ENCODE data around the gene ATP13A4.

The ATP13A4 gene

DNA sequence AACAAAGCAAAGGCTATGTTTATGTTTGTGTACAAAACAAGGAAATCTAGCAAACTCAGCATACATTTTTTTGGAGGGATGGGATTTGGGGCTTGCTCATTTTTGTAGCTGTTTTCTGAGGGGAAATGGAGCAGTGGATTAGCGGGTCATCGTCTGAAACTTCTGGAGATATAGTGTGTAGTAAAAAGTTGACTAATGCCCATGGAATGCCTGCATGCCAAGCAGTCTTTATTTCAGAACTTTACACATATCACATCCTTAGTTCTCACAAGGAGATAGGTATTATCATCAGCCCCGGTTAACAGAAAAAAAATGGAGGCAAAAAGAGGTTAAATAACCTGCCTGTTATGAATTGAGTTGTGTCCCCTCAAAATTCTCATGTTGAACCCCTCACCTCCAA, 47.1 kb downstream of the ATP13A4 start:
- ATAC-seq (replicated peaks; ENCODE audit: extremely low read depth, poor library complexity, severe bottlenecking) (no peak), DNase-seq (ENCODE audit: low spot score in 2 of 2) (no peak)
- H3K4me1 Mint-ChIP-seq = no peaks in the 10 kb centered on the region
- no peaks in the 10 kb centered on the region for H3K36me3 Mint-ChIP-seq (ENCODE audit: insufficient read depth)
- H3K27me3 Mint-ChIP-seq = no peaks in the 10 kb centered on the region
- H3K4me3 Mint-ChIP-seq = no peak overlapping the region
- no peaks in the 10 kb centered on the region for H3K9me3 Mint-ChIP-seq
- H3K27ac Mint-ChIP-seq (ENCODE audit: low read depth) = no peak overlapping the region

DNA sequence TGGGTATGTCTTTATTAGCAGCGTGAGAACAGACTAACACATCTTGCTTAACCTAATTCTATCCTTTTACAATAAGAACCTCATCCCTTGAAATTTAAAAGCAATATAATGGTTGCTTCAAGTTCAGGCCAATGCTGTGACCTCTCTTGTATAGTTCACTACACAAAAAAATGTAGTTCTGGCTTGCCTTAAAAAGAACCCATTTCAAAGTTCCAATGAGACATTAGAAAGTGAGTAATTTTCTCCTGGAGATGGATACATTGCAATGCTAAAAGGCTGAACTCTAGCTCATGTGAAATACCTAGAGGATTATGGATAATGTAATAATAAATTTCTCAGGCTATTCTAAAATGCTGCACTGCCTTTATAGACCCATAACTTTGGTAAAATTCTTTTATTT, 47.8 kb downstream of the ATP13A4 start:
- ATAC-seq (replicated peaks; ENCODE audit: extremely low read depth, poor library complexity, severe bottlenecking) (no peak), DNase-seq (ENCODE audit: low spot score in 2 of 2) (no peak)
- Mint-ChIP-seq H3K4me3 (no peak overlapping the region), H3K4me1 (no peaks in the 10 kb centered on the region), H3K36me3 (ENCODE audit: insufficient read depth) (no peaks in the 10 kb centered on the region), H3K27me3 (no peaks in the 10 kb centered on the region), H3K9me3 (no peaks in the 10 kb centered on the region), H3K27ac (ENCODE audit: low read depth) (no peak overlapping the region)

DNA sequence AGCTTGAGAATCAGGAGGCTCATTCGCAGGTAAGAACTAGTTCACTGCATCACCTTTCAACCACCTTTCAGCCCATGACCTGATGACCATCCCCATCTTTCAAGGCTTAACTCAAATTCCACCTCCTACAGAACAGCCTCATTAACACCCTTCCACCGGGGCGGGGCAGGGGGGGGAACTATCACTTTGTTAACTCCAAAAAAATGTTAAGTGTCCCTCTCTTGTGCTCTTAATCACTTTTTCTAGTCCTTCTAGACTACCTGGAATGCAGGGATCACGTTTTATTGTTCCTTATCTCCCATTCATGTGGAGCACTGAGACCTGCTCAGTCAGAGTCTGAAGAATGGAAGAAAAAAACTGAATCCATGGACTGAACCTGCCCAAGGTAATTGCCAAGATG, 51.8 kb downstream of the ATP13A4 start:
- ATAC-seq (replicated peaks; ENCODE audit: extremely low read depth, poor library complexity, severe bottlenecking) (no peak), DNase-seq (ENCODE audit: low spot score in 2 of 2) (no peak)
- H3K9me3 Mint-ChIP-seq = no peaks in the 10 kb centered on the region
- H3K27ac Mint-ChIP-seq (ENCODE audit: low read depth) = no peak overlapping the region
- no peaks in the 10 kb centered on the region for H3K36me3 Mint-ChIP-seq (ENCODE audit: insufficient read depth)
- H3K4me1 Mint-ChIP-seq = no peaks in the 10 kb centered on the region
- H3K27me3 Mint-ChIP-seq = no peaks in the 10 kb centered on the region
- no peak overlapping the region for H3K4me3 Mint-ChIP-seq

DNA sequence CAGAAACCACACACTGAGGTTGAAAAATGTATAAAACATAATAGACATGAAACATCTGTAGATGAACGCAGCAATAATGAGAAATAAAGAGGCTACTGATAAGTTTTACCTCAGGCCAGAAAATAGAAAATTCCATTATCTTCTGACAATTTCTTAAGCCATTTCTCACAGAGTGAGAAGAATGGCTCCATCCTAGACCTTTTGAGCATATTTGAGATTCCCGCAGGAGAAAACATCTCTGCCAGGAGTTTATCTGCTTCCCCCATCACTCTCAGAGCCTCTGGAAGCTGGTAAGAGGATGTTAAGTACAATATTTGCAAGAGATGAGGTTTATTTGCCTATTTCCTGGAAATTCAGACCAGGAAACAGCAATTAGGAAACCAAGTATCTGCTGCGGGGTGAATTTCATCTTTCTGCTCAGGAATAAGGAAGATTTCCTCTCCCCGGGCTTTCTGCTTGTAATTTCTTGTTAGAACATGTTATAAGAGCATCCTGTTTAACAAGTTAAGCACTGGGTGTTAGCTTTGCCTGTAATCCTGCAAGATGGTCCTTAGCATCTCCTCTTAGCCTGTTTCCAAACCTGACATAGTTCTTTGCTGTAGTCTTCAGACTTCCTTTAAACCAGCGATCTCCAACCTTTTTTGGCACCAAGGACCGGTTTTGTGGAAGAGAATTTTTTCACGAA, 54.8 kb downstream of the ATP13A4 start:
- no peaks in the 10 kb centered on the region for H3K4me1 Mint-ChIP-seq
- no peak for ATAC-seq (replicated peaks; ENCODE audit: extremely low read depth, poor library complexity, severe bottlenecking)
- no peaks in the 10 kb centered on the region for H3K36me3 Mint-ChIP-seq (ENCODE audit: insufficient read depth)
- no peak overlapping the region for H3K27ac Mint-ChIP-seq (ENCODE audit: low read depth)
- H3K9me3 Mint-ChIP-seq = no peaks in the 10 kb centered on the region
- no peak overlapping the region for H3K4me3 Mint-ChIP-seq
- no peak for DNase-seq (ENCODE audit: low spot score in 2 of 2)
- no peaks in the 10 kb centered on the region for H3K27me3 Mint-ChIP-seq

DNA sequence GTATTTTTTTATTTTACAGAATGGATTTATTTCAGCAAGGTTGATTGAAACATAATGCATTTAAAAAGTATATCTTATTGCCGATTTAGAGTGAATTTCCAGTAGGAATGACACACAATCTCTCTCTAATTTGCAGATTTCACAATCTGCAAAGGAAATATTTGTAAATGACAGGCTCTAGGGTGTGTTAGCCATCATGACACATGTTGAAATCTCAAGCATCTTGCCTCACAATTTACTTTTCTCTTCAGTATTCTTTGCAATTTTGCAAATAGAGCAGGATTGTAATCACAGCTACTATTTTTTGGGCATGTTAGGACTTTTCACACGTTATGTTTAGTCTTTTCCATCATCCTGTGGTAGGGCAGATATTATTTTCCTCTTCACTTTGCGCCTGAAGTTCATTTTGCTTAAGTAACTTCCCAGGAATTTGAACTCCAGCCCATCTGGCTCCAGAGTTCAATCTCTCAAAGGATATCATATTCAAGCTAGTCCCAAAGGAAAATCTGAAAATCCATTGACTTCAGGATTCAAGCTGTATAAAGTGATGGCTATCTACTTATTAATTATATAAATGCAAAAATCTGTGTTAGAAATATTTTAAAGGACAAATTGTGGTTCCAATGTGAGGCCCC, 55.4 kb downstream of the ATP13A4 start:
- no peaks in the 10 kb centered on the region for H3K9me3 Mint-ChIP-seq
- no peak overlapping the region for H3K27ac Mint-ChIP-seq (ENCODE audit: low read depth)

DNA sequence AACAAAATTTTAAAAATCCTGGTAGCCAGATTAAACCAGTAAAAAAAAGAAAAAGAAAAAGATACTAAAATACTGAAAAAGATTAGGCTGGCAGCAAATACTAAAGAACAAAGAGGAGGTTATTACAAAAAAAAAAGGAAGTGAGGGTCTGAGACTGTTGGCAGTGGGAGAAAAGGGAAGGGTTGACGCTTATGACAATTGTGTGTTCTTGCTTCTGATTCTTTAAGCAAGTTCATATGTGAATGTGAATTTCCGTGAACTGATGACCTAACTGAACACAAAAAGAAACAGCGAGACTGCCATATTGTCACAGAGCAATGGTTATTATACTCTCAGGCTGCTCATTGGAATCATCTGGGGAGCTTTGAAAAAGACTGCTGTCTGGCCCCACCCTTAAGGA, 56.5 kb downstream of the ATP13A4 start:
- DNase-seq (ENCODE audit: low spot score in 2 of 2) (no peak), ATAC-seq (replicated peaks; ENCODE audit: extremely low read depth, poor library complexity, severe bottlenecking) (no peak)
- H3K27ac Mint-ChIP-seq (ENCODE audit: low read depth) = no peak overlapping the region
- H3K4me3 Mint-ChIP-seq = no peak overlapping the region
- no peaks in the 10 kb centered on the region for H3K36me3 Mint-ChIP-seq (ENCODE audit: insufficient read depth)
- H3K27me3 Mint-ChIP-seq = no peaks in the 10 kb centered on the region
- no peaks in the 10 kb centered on the region for H3K4me1 Mint-ChIP-seq
- no peaks in the 10 kb centered on the region for H3K9me3 Mint-ChIP-seq

More for the DNA sequence above, 55.4 kb downstream of the ATP13A4 start:
- Mint-ChIP-seq H3K4me1 (no peaks in the 10 kb centered on the region), H3K36me3 (ENCODE audit: insufficient read depth) (no peaks in the 10 kb centered on the region), H3K27me3 (no peaks in the 10 kb centered on the region), H3K4me3 (no peak overlapping the region)
- no peak for ATAC-seq (replicated peaks; ENCODE audit: extremely low read depth, poor library complexity, severe bottlenecking)
- no peak for DNase-seq (ENCODE audit: low spot score in 2 of 2)

DNA sequence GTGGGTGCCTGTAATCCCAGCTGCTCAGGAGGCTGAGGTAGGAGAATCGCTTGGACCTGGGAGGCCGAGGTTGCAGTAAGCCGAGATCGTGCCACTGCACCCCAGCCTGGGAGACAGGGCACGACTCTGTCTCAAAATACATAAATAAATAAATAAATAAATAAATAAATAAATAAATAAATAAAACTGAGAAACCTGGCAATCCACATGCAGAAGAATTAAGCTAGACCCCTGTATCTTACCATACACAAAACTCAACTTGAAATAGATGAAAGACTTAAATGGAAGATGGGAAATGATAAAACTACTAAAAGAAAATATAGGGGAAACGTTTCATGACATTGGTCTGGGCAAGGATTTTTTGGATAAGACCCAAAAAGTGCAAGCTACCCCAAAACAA, 58.0 kb downstream of the ATP13A4 start:
- DNase-seq (ENCODE audit: low spot score in 2 of 2) = no peak
- Mint-ChIP-seq H3K27me3 (no peaks in the 10 kb centered on the region), H3K9me3 (no peaks in the 10 kb centered on the region), H3K36me3 (ENCODE audit: insufficient read depth) (no peaks in the 10 kb centered on the region), H3K27ac (ENCODE audit: low read depth) (no peak overlapping the region), H3K4me1 (no peaks in the 10 kb centered on the region), H3K4me3 (no peak overlapping the region)
- ATAC-seq (replicated peaks; ENCODE audit: extremely low read depth, poor library complexity, severe bottlenecking) = no peak

DNA sequence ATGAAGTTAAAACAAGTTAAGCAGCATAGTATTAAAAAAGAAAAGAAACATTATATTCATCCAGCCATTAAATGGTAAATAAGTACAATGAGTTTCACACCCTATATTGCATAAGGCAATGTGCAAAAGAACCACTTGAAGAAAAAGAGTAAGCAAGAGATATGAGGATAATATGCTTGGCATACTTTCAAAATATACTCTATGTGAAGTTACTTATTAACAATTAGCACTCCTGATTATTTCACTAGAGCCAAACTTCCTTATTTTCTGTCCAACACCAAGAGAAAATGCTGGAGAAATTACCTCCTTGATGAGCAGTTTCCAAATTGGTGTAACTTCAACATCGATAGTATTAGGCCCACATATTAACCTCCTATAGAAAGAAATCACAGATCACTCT, 63.7 kb downstream of the ATP13A4 start:
- ATAC-seq (replicated peaks; ENCODE audit: extremely low read depth, poor library complexity, severe bottlenecking) = no peak
- Mint-ChIP-seq H3K9me3 (no peaks in the 10 kb centered on the region), H3K27me3 (no peaks in the 10 kb centered on the region), H3K36me3 (ENCODE audit: insufficient read depth) (no peaks in the 10 kb centered on the region), H3K27ac (ENCODE audit: low read depth) (no peak overlapping the region), H3K4me3 (no peak overlapping the region), H3K4me1 (no peaks in the 10 kb centered on the region)
- DNase-seq (ENCODE audit: low spot score in 2 of 2) = no peak

DNA sequence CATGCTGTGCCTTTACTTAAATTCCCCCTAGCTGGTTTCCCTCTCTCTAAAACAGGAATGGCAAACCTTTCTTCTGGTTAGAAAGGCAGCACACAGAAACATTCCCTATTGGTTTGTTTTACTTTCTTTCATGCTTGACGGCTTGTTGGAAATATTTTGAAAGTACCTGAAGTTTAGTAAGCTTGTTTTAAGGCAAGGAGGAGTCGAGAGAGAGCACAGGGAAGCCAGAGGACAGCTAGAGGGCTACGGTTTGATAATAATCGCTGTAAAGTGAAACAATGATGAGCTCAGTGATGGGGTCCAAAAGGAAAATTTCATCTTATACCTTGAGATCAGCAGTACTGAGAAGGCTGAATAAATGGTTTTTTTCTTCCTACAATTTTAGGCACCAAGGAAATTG, 64.1 kb downstream of the ATP13A4 start:
- Mint-ChIP-seq H3K27ac (ENCODE audit: low read depth) (no peak overlapping the region), H3K27me3 (no peaks in the 10 kb centered on the region), H3K36me3 (ENCODE audit: insufficient read depth) (no peaks in the 10 kb centered on the region), H3K4me3 (no peak overlapping the region), H3K9me3 (no peaks in the 10 kb centered on the region), H3K4me1 (no peaks in the 10 kb centered on the region)
- ATAC-seq (replicated peaks; ENCODE audit: extremely low read depth, poor library complexity, severe bottlenecking) (no peak), DNase-seq (ENCODE audit: low spot score in 2 of 2) (no peak)

DNA sequence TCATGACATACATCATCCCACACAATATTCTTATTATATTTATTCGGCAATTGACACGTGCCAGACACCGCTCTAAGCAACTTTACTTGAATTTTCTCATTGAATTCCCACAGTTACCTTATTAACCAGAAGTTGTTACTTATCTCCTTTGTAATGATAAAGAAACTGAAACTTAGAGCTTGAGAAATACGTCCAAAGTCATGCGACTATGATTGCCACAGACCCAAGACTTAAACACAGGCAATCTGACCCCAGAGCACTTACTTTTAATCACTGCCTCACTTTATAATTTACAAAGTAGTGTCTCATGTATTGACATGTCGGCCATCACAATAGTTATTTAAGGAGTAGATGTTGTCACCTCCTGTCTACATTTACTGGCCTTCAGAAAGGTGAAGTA, 64.7 kb downstream of the ATP13A4 start:
- H3K36me3 Mint-ChIP-seq (ENCODE audit: insufficient read depth) = no peaks in the 10 kb centered on the region
- no peaks in the 10 kb centered on the region for H3K9me3 Mint-ChIP-seq
- no peaks in the 10 kb centered on the region for H3K4me1 Mint-ChIP-seq
- no peak overlapping the region for H3K27ac Mint-ChIP-seq (ENCODE audit: low read depth)
- DNase-seq (ENCODE audit: low spot score in 2 of 2) (no peak), ATAC-seq (replicated peaks; ENCODE audit: extremely low read depth, poor library complexity, severe bottlenecking) (no peak)
- no peak overlapping the region for H3K4me3 Mint-ChIP-seq
- no peaks in the 10 kb centered on the region for H3K27me3 Mint-ChIP-seq

DNA sequence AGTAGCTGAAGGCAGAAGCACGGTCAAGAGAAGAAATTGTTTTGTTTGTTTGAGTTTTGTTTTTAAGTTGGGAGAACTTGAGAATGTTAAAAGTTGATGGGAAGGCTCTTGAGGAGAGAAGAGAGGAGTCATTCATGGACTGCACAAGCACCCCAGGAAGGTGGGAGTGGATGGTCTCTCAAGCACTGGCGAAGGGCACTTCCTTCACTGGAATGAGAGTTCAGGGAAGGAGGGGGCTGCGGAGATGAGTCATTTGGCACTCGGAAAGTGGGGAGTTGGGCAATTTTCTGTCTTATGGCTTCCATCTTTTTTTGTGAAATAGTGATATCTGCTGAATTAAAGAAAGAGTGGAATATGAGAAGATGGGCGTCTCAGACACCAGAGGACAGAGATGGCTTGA, 66.0 kb downstream of the ATP13A4 start:
- no peak overlapping the region for H3K4me3 Mint-ChIP-seq
- H3K9me3 Mint-ChIP-seq = no peaks in the 10 kb centered on the region
- H3K27ac Mint-ChIP-seq (ENCODE audit: low read depth) = no peak overlapping the region
- no peaks in the 10 kb centered on the region for H3K4me1 Mint-ChIP-seq
- DNase-seq (ENCODE audit: low spot score in 2 of 2) (no peak), ATAC-seq (replicated peaks; ENCODE audit: extremely low read depth, poor library complexity, severe bottlenecking) (no peak)
- no peaks in the 10 kb centered on the region for H3K27me3 Mint-ChIP-seq
- no peaks in the 10 kb centered on the region for H3K36me3 Mint-ChIP-seq (ENCODE audit: insufficient read depth)

DNA sequence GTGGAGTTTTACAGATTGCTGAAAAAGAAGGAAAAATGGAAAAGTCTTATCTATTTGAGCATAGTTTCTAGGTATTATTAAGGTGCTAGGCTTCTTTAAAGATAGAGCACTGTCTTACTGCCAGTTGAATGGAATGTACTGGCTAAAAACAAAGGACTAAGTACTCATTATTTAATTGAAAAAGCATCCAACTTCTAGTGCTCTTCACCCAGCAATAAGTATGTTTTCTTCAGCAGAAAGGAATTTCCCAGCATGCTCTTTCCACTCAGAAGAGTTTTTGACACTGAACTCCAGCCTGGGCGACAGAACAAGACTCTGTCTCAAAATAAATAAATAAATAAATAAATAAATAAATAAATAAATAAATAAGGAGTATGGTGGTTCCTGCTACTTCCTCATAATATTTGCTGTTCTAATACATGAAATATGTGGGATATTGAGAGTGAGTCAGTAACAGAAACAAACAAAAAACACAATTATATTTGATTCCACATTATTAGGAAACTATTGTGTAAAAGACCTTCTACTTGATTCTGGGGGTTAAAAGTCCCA, 70.6 kb downstream of the ATP13A4 start:
- H3K9me3 Mint-ChIP-seq = no peaks in the 10 kb centered on the region
- no peak for DNase-seq (ENCODE audit: low spot score in 2 of 2)
- H3K4me1 Mint-ChIP-seq = no peaks in the 10 kb centered on the region
- no peak overlapping the region for H3K4me3 Mint-ChIP-seq
- ATAC-seq (replicated peaks; ENCODE audit: extremely low read depth, poor library complexity, severe bottlenecking) = no peak
- H3K36me3 Mint-ChIP-seq (ENCODE audit: insufficient read depth) = no peaks in the 10 kb centered on the region
- no peak overlapping the region for H3K27ac Mint-ChIP-seq (ENCODE audit: low read depth)
- H3K27me3 Mint-ChIP-seq = no peaks in the 10 kb centered on the region

DNA sequence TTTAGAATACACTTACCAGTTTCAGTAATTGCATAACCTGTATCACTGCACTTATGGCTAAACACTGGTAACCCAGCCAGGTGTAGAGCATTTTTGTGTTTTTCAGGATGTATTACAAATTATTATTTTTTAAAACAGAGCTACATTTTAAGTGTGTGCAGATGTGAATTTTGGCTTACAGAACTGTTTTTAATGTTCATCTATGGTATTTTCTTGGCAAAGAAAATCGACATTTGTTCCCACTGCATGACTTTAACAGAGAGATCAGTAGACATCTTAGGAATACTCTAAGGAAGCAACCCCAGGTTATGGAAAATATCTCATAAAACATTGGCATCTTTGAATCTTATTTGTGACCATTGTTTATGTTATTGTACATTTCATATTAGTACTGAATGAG, 73.3 kb downstream of the ATP13A4 start:
- Mint-ChIP-seq H3K4me1 (no peaks in the 10 kb centered on the region), H3K36me3 (ENCODE audit: insufficient read depth) (no peaks in the 10 kb centered on the region)
- ATAC-seq (replicated peaks; ENCODE audit: extremely low read depth, poor library complexity, severe bottlenecking) = no peak

More for the DNA sequence above, 73.3 kb downstream of the ATP13A4 start:
- Mint-ChIP-seq H3K4me3 (no peak overlapping the region), H3K9me3 (no peaks in the 10 kb centered on the region), H3K27me3 (no peaks in the 10 kb centered on the region), H3K27ac (ENCODE audit: low read depth) (no peak overlapping the region)
- no peak for DNase-seq (ENCODE audit: low spot score in 2 of 2)
